HUES48 (cell line): ENCODE measurements around the gene SH3RF3.

Experiments
- H3K27ac ChIP-seq: one replicate; pipeline ENCODE4 v1.7.0; 2013; ENCODE audit warnings: low read depth, low read length, inconsistent platforms
- H3K27me3 ChIP-seq: 2 replicates; pipeline ENCODE4 v1.6.1; 2013; ENCODE audit warnings: mild to moderate bottlenecking, low read length; ENCODE audit not compliant: control insufficient read depth, insufficient read depth
- H3K36me3 ChIP-seq: 2 replicates; pipeline ENCODE4 v1.6.1; 2013; ENCODE audit warnings: low read length; ENCODE audit not compliant: control insufficient read depth, insufficient read depth
- H3K4me1 ChIP-seq: 2 replicates; pipeline ENCODE4 v1.6.1; 2013; ENCODE audit warnings: mild to moderate bottlenecking, low read length; ENCODE audit not compliant: control insufficient read depth, insufficient read depth
- H3K4me3 ChIP-seq: 2 replicates; pipeline ENCODE4 v1.5.1; 2013; ENCODE audit warnings: mild to moderate bottlenecking, low read depth, low read length
- H3K9ac ChIP-seq: 2 replicates; pipeline ENCODE4 v1.6.1; 2013; ENCODE audit warnings: mild to moderate bottlenecking, low read depth, low read length, moderate library complexity
- H3K9me3 ChIP-seq: 2 replicates; pipeline ENCODE4 v1.6.1; 2013; ENCODE audit warnings: low read length; ENCODE audit not compliant: control insufficient read depth, insufficient read depth

Gene SH3RF3

GRCh38 chr2:109203246-109204011 is 74.4 kb downstream of the SH3RF3 start:
- no peaks in the 10 kb centered on the region for H3K4me1 ChIP-seq
- no peak overlapping the region for H3K27ac ChIP-seq
- peaks cover 3% of the 10 kb centered on the region; the same call in 1 of the 2 replicates for H3K9me3 ChIP-seq
- no peaks in the 10 kb centered on the region for H3K36me3 ChIP-seq
- H3K4me3 ChIP-seq, result no peak overlapping the region
- H3K27me3 ChIP-seq, result no peaks in the 10 kb centered on the region
- no peak overlapping the region for H3K9ac ChIP-seq

DNA sequence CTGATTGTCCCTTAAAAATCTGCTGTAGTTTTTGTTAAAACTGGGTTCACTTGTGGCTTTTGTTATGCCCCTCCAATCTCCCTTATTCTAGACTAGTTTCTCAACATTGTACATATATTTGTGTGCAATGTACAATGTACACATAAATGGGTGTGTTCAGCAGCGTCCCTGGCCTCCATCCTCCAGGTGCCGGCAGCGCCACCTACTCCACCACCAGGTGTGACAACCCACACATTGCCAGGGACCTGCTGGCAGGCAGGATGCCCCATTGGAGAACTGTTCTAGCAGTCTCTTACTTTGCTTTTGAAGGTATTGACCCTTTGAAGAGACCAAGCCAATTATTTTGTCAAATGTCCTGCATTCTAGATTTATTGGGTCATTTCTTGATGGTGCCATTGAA is 75.4 kb downstream of the SH3RF3 start:
- H3K27me3 ChIP-seq, result no peaks in the 10 kb centered on the region
- H3K4me1 ChIP-seq, result no peaks in the 10 kb centered on the region
- no peak overlapping the region for H3K27ac ChIP-seq
- peaks cover 3% of the 10 kb centered on the region; the same call in 1 of the 2 replicates for H3K9me3 ChIP-seq
- H3K36me3 ChIP-seq, result no peaks in the 10 kb centered on the region
- no peak overlapping the region for H3K4me3 ChIP-seq
- no peak overlapping the region for H3K9ac ChIP-seq

GRCh38 chr2:109205447-109205846 is 76.4 kb downstream of the SH3RF3 start:
- Histone ChIP-seq H3K27ac (no peak overlapping the region), H3K4me3 (no peak overlapping the region), H3K9me3 (no peaks in the 10 kb centered on the region), H3K4me1 (no peaks in the 10 kb centered on the region), H3K27me3 (no peaks in the 10 kb centered on the region), H3K36me3 (no peaks in the 10 kb centered on the region), H3K9ac (no peak overlapping the region; the same call in 1 of the 2 replicates)

DNA sequence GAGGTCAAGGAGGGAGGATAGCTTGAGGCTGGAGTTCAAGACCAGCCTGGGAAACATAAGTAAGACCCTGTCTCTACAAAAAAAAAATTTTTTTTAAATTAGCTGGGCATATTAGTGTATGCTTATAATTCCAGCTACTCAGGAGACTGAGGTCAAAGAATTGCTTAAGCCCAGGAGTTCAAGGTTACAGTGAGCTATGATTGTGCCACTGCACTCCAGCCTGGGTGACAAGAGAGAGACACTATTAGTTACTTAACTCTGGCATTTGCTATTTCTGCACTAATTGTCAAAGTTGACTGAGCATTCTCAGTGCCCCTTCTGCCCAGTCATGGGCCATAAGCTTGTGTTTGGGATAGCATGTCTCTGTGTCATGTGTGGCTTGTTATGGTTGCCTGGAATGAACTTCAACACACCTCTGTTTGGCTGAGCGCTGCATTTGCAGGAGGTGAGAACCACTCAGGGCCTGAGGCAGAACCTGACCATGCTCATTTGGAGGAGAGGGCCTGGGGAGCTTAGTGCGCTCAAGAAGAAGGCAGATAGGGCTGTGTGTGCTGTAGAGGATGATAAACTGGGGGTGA is 77.7 kb downstream of the SH3RF3 start:
- Histone ChIP-seq H3K27ac (no peak overlapping the region), H3K27me3 (no peaks in the 10 kb centered on the region), H3K9ac (no peak overlapping the region), H3K36me3 (no peaks in the 10 kb centered on the region), H3K9me3 (no peaks in the 10 kb centered on the region), H3K4me3 (no peak overlapping the region), H3K4me1 (no peaks in the 10 kb centered on the region)

DNA sequence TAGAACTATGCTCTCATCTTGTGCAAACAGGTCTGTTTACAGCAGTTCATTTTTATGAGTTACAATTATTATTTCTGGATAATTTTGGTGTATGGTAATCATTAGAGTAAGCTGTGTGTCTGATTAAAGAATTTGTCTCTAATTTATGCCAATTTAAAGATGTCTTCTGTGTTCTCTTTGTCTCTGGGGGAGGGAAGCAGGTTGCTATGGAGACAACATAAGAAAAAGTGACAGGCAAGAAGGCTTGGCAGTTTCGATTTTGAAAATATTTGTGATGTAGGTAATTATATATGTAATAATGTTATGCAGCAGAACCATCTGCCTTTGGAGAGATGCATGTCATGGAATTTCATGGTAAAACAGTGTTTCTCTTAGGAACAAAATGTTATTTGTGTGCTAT is 78.2 kb downstream of the SH3RF3 start:
- Histone ChIP-seq H3K27ac (no peak overlapping the region), H3K9ac (no peak overlapping the region), H3K4me1 (no peaks in the 10 kb centered on the region), H3K36me3 (no peaks in the 10 kb centered on the region), H3K27me3 (no peaks in the 10 kb centered on the region), H3K9me3 (no peaks in the 10 kb centered on the region), H3K4me3 (no peak overlapping the region)

DNA sequence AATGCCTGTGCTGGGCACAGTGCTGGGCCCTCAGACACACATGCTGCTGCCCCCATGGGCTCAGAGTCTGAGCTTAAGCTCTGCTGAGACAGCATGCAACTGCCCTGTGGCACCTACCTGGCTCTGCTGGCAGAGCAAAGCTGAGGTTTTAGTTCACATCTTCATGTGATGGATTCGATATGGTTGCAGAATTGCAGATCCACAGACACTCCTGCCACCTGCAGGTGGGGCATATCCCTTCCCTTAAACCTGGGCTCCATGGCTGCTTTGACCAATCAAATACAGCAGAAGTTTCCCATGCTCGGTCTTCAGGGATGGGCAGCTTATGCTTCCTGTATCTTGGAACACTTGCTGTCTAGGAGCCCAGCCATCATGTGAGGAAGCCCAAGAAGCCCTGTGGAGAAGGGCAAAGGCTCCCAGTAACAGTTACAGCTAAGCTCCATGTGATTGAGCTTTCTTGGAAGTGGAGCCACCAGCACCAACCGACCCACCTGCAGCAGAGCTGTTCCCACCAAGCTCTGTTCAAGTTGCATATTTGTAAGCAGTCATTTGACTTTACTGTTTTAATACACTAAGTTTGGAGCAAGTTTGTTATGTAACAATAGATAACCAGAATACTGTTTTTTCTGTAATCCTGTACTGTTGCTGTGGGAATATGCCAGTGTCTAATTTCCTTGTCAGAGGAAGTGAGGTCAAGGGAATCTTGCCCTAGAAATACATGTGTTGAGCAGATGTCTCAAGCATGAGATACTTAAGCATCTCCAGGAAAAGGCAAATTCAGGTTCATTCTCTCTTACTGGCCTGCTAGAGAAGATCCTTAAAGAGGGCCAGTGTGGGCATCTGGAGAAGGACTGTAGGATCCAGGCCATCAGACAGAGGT is 79.3 kb downstream of the SH3RF3 start:
- H3K9me3 ChIP-seq, result no peaks in the 10 kb centered on the region
- no peak overlapping the region for H3K9ac ChIP-seq
- H3K27ac ChIP-seq, result no peak overlapping the region
- H3K4me3 ChIP-seq, result no peak overlapping the region
- H3K27me3 ChIP-seq, result no peaks in the 10 kb centered on the region
- no peaks in the 10 kb centered on the region for H3K4me1 ChIP-seq
- H3K36me3 ChIP-seq, result no peaks in the 10 kb centered on the region

DNA sequence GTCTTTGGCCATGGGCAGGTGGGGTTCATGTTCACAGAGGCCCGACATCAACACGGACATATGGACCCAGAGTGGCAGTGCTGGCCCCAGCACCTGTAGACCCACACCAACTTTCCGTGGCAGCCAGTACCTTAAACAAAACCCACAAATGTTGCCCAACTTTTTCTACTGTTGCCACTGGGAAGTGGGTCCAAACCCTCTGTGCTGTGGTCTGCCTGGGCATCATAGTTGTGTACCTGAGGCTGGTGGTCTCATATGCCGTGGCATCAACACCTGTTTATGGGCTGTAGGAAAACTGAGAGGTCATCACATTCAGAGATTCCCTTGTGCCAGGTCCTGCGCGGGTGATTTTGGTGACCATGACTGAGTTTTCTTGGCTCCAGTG is 79.9 kb downstream of the SH3RF3 start:
- Histone ChIP-seq H3K9me3 (no peaks in the 10 kb centered on the region), H3K4me3 (no peak overlapping the region), H3K27ac (peak overlapping the region; percentile 52), H3K27me3 (no peaks in the 10 kb centered on the region), H3K36me3 (no peaks in the 10 kb centered on the region), H3K9ac (no peak overlapping the region), H3K4me1 (no peaks in the 10 kb centered on the region)

DNA sequence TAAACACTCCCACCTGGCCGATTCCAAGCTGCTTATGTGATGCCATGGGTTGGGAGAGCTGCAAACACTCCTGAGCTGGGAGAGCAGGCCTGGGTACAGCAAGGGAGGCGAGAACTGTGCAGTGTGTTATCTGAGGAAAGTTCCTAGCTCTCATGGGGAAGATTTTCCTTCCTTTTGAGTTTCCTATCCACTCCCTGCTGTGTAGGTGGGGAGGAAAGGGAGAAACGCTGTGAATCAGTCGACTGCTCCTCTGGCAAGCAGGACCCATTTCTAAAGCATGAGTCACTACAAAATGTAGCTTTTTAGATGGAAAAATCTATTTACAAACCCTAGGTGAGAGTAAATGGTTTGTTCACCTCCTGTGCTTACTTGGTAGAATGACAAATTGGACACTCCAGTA is 80.4 kb downstream of the SH3RF3 start:
- Histone ChIP-seq H3K27me3 (no peaks in the 10 kb centered on the region), H3K9me3 (no peaks in the 10 kb centered on the region), H3K4me3 (no peak overlapping the region), H3K4me1 (no peaks in the 10 kb centered on the region), H3K27ac (peak overlapping the region; percentile 52), H3K9ac (no peak overlapping the region), H3K36me3 (no peaks in the 10 kb centered on the region)

GRCh38 chr2:109209941-109210340 is 80.9 kb downstream of the SH3RF3 start:
- no peaks in the 10 kb centered on the region for H3K9me3 ChIP-seq
- no peak overlapping the region for H3K9ac ChIP-seq
- H3K4me1 ChIP-seq, result no peaks in the 10 kb centered on the region
- H3K27me3 ChIP-seq, result no peaks in the 10 kb centered on the region
- H3K4me3 ChIP-seq, result no peak overlapping the region
- H3K27ac ChIP-seq, result peak overlapping the region; percentile 31
- no peaks in the 10 kb centered on the region for H3K36me3 ChIP-seq

- Histone ChIP-seq H3K4me3 (no peak overlapping the region), H3K9ac (no peak overlapping the region), H3K27ac (no peak overlapping the region), H3K9me3 (no peaks in the 10 kb centered on the region), H3K27me3 (no peaks in the 10 kb centered on the region), H3K4me1 (no peaks in the 10 kb centered on the region), H3K36me3 (no peaks in the 10 kb centered on the region)
These were observed 81.6 kb downstream of the SH3RF3 start for GRCh38 chr2:109210431-109211200.
